ENCODE data around the gene NFASC. TPM values are rescaled to one million over a fixed set of nuclear protein-coding genes. Genes with fewer than 3 reads are reported as not detected.

The NFASC gene
- total and polyA plus RNA-seq, 2 experiments from 2014 or later = 3.9 to 11.7 TPM

DNA sequence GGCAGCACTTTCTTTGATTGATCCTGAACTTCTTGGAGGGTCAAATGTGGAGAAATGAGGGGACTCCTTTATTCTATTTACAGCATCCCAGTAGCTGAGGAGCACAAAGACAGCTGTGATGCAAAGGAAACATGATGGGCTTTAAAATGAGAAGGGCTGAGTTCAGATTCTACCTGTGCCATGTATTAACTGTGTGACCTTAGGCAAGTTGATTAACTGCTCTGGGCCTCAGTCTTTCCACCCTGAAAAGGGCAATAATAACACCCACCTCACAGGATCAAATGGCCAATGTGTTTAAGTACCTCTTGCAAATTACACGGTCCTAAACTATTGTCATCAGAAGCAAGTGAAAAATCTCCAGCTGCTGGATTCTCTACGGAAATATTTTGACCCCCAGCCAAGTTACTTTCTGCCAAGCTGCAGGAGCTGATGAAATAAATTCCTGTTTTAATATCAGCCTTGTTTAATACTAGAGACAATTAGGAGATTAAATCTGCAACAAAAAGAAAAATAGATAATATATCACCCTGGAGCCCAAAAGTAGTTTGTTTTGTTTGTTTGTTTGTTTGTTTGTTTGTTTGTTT lies 197.9 kb downstream of the NFASC start:
- Mint-ChIP-seq H3K9me3 (no peaks in the 10 kb centered on the region; the same call in 1 of the 3 replicates), H3K27me3 (ENCODE audit: insufficient read depth, low read depth, poor library complexity) (peaks cover 8% of the 10 kb centered on the region), H3K4me3 (no peak overlapping the region), H3K27ac (no peak overlapping the region), H3K36me3 (ENCODE audit: low read depth) (no peaks in the 10 kb centered on the region), H3K4me1 (peaks cover 2% of the 10 kb centered on the region; the same call in 1 of the 3 replicates)
- Histone ChIP-seq H4K20me1 (replicated peaks; ENCODE audit: insufficient read depth) (no peaks in the 10 kb centered on the region), H3K4me3 (no peak overlapping the region), H3K27ac (ENCODE audit: low read depth) (no peak overlapping the region), H3K36me3 (ENCODE audit: insufficient read depth) (no peaks in the 10 kb centered on the region), H3K27me3 (ENCODE audit: insufficient read depth) (no peaks in the 10 kb centered on the region), H3K4me1 (ENCODE audit: insufficient read depth) (no peaks in the 10 kb centered on the region), H2AFZ (no peak overlapping the region), H3F3A (replicated peaks; ENCODE audit: low read depth) (no peaks in the 10 kb centered on the region), H3K4me2 (no peak overlapping the region), H3K79me2 (replicated peaks; ENCODE audit: insufficient read depth) (no peaks in the 10 kb centered on the region), H3K9me2 (ENCODE audit: insufficient read depth) (no peaks in the 10 kb centered on the region)
- ATAC-seq = no peak
- DNase-seq (ENCODE audit: low spot score) = no peak
- TF ChIP-seq NANOG (IDR thresholded peaks at IDR 0.05; ENCODE audit: borderline replicate concordance) = no peak

DNA sequence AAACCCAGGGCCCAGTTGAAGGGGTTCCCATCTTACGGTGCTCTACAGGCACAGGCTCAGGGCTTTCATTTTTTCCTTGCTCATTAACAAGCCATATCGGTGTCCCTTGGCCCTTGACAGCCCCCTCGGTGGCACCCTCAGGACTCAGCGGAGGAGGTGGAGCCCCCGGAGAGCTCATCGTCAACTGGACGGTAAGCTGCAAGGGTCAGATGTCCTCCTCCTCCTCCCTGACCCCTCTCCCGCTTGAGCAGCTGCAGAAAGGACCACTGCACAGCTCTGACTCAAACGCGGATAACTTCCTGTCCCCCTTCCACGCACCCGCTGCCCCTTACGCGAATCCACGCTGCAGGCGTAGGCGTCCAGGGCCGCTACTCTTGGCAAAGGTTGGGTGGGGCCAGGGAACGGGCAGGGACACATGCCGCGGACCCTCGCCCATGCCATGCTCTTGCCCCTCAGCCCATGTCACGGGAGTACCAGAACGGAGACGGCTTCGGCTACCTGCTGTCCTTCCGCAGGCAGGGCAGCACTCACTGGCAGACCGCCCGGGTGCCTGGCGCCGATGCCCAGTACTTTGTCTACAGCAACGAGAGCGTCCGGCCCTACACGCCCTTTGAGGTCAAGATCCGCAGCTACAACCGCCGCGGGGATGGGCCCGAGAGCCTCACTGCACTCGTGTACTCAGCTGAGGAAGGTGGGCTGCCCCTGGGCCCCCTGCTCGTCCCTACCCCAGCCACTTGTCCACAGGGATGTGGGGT lies 198.9 kb downstream of the NFASC start:
- Histone ChIP-seq H3K9me2 (ENCODE audit: insufficient read depth) (no peaks in the 10 kb centered on the region), H4K20me1 (replicated peaks; ENCODE audit: insufficient read depth) (no peaks in the 10 kb centered on the region), H3K27me3 (ENCODE audit: insufficient read depth) (no peaks in the 10 kb centered on the region), H3K36me3 (ENCODE audit: insufficient read depth) (no peaks in the 10 kb centered on the region), H3K4me1 (ENCODE audit: insufficient read depth) (no peaks in the 10 kb centered on the region), H3K4me2 (no peak overlapping the region), H3K27ac (ENCODE audit: low read depth) (no peak overlapping the region), H3K4me3 (no peak overlapping the region), H2AFZ (no peak overlapping the region), H3K79me2 (replicated peaks; ENCODE audit: insufficient read depth) (no peaks in the 10 kb centered on the region), H3F3A (replicated peaks; ENCODE audit: low read depth) (no peaks in the 10 kb centered on the region)
- TF ChIP-seq, protein P1, sequence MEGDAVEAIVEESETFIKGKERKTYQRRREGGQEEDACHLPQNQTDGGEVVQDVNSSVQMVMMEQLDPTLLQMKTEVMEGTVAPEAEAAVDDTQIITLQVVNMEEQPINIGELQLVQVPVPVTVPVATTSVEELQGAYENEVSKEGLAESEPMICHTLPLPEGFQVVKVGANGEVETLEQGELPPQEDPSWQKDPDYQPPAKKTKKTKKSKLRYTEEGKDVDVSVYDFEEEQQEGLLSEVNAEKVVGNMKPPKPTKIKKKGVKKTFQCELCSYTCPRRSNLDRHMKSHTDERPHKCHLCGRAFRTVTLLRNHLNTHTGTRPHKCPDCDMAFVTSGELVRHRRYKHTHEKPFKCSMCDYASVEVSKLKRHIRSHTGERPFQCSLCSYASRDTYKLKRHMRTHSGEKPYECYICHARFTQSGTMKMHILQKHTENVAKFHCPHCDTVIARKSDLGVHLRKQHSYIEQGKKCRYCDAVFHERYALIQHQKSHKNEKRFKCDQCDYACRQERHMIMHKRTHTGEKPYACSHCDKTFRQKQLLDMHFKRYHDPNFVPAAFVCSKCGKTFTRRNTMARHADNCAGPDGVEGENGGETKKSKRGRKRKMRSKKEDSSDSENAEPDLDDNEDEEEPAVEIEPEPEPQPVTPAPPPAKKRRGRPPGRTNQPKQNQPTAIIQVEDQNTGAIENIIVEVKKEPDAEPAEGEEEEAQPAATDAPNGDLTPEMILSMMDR (conservative IDR thresholded peaks at IDR 0.05; ENCODE audit: low read depth in 2 of 2) = no peak
- TF ChIP-seq CREB1 (CRISPR knock-in tag; IDR thresholded peaks at IDR 0.05; ENCODE audit: low read depth) (no peak), ZNF114 (CRISPR knock-in tag; IDR thresholded peaks at IDR 0.05) (no peak), POLR2AphosphoS5 (IDR thresholded peaks at IDR 0.05; ENCODE audit: low read depth) (no peak), NANOG (IDR thresholded peaks at IDR 0.05; ENCODE audit: borderline replicate concordance) (no peak)
- TF ChIP-seq, protein P2, sequence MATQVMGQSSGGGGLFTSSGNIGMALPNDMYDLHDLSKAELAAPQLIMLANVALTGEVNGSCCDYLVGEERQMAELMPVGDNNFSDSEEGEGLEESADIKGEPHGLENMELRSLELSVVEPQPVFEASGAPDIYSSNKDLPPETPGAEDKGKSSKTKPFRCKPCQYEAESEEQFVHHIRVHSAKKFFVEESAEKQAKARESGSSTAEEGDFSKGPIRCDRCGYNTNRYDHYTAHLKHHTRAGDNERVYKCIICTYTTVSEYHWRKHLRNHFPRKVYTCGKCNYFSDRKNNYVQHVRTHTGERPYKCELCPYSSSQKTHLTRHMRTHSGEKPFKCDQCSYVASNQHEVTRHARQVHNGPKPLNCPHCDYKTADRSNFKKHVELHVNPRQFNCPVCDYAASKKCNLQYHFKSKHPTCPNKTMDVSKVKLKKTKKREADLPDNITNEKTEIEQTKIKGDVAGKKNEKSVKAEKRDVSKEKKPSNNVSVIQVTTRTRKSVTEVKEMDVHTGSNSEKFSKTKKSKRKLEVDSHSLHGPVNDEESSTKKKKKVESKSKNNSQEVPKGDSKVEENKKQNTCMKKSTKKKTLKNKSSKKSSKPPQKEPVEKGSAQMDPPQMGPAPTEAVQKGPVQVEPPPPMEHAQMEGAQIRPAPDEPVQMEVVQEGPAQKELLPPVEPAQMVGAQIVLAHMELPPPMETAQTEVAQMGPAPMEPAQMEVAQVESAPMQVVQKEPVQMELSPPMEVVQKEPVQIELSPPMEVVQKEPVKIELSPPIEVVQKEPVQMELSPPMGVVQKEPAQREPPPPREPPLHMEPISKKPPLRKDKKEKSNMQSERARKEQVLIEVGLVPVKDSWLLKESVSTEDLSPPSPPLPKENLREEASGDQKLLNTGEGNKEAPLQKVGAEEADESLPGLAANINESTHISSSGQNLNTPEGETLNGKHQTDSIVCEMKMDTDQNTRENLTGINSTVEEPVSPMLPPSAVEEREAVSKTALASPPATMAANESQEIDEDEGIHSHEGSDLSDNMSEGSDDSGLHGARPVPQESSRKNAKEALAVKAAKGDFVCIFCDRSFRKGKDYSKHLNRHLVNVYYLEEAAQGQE (IDR thresholded peaks at IDR 0.05; ENCODE audit: unreplicated experiment) = no peak
- Mint-ChIP-seq H3K9me3 (no peaks in the 10 kb centered on the region; the same call in 1 of the 3 replicates), H3K4me1 (peaks cover 2% of the 10 kb centered on the region; the same call in 1 of the 3 replicates), H3K27ac (no peak overlapping the region), H3K4me3 (no peak overlapping the region), H3K27me3 (ENCODE audit: insufficient read depth, low read depth, poor library complexity) (peaks cover 8% of the 10 kb centered on the region), H3K36me3 (ENCODE audit: low read depth) (no peaks in the 10 kb centered on the region)
- DNase-seq (ENCODE audit: low spot score) = no peak
- no peak for ATAC-seq
